Left ventricle myocardium inferior (tissue), 1 donor: ENCODE data around the gene PTPRT. TPM values are rescaled to one million over a fixed set of nuclear protein-coding genes. Genes with fewer than 3 reads are reported as not detected.

Experiments used
- DNase-seq: peaks from one replicate; pipeline ENCODE4 v3.0.0-alpha.2; 2020
- H3K27ac ChIP-seq: fragments of 200-600 bp; replicated peaks from 2 replicates; pipeline ENCODE4 v1.8.0; 2021
- H3K27me3 ChIP-seq: fragments of 200-600 bp; 2 replicates; pipeline ENCODE4 v1.8.0; 2021; ENCODE audit warnings: low read depth
- H3K36me3 ChIP-seq: fragments of 200-600 bp; 2 replicates; pipeline ENCODE4 v1.8.0; 2021
- H3K4me1 ChIP-seq: fragments of 200-600 bp; 2 replicates; pipeline ENCODE4 v1.8.0; 2021
- H3K4me3 ChIP-seq: fragments of 200-600 bp; 2 replicates; pipeline ENCODE4 v1.8.0; 2021; ENCODE audit warnings: mild to moderate bottlenecking, moderate library complexity
- H3K9me3 ChIP-seq: fragments of 200-600 bp; replicated peaks from 2 replicates; pipeline ENCODE4 v1.8.0; 2021
- intact Hi-C: fragments of 100-400 bp; cut with micrococcal nuclease; formaldehyde crosslinking; loops from one replicate; pipeline ENCODE4 v1.11.0; 2022
- total RNA-seq: library from RNA; stranded (reverse); fragmentation: NEBNext Ultra II Directional; extraction: Animal tissue kit (Norgen Biotek cat#: 25700); gene quantifications from one replicate; pipeline ENCODE4 v1.2.1, GENCODE V29; 2021
- TF ChIP-seq, protein P1 (sequence below): fragments of 200-600 bp; IDR thresholded peaks from 2 replicates; pipeline ENCODE4 v1.8.0; 2021; ENCODE audit warnings: antibody characterized with exemption, mild to moderate bottlenecking, borderline replicate concordance
- donor health status: DM: no; HTN: yes; CAD: no; lungs with severe emphysema.

PTPRT gene
- total RNA-seq, 1 donor from 2014 or later, result 0.08 TPM

DNA sequence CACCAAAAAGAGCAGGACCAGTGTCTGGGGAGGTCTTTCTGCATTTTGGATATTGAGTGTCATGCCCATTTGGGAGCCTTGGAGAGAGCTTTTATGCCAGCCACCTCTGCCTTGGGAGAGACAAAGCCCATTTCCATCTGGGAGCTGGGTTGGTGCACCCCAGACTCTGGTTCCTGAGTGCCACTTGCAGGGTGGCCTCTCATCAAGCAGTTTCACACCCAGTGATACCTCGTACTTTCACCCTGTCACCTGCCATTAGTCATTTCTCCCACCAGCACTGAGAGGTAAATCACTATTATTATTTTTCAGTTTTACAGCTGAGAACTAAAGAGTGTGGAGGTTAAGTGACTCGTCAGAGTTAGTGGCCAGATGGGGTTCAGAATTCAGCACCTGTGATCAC is 94.7 kb downstream of the PTPRT start:
- no peaks in the 10 kb centered on the region for H3K36me3 ChIP-seq
- H3K4me3 ChIP-seq, result no peak overlapping the region
- H3K9me3 ChIP-seq, result peaks cover 18% of the 10 kb centered on the region
- no peak for DNase-seq
- TF ChIP-seq, protein P1, sequence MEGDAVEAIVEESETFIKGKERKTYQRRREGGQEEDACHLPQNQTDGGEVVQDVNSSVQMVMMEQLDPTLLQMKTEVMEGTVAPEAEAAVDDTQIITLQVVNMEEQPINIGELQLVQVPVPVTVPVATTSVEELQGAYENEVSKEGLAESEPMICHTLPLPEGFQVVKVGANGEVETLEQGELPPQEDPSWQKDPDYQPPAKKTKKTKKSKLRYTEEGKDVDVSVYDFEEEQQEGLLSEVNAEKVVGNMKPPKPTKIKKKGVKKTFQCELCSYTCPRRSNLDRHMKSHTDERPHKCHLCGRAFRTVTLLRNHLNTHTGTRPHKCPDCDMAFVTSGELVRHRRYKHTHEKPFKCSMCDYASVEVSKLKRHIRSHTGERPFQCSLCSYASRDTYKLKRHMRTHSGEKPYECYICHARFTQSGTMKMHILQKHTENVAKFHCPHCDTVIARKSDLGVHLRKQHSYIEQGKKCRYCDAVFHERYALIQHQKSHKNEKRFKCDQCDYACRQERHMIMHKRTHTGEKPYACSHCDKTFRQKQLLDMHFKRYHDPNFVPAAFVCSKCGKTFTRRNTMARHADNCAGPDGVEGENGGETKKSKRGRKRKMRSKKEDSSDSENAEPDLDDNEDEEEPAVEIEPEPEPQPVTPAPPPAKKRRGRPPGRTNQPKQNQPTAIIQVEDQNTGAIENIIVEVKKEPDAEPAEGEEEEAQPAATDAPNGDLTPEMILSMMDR, result no peak
- intact Hi-C loops, result no loop called here
- peaks cover 17% of the 10 kb centered on the region for H3K27me3 ChIP-seq
- no peak overlapping the region for H3K27ac ChIP-seq
- H3K4me1 ChIP-seq, result no peaks in the 10 kb centered on the region

DNA sequence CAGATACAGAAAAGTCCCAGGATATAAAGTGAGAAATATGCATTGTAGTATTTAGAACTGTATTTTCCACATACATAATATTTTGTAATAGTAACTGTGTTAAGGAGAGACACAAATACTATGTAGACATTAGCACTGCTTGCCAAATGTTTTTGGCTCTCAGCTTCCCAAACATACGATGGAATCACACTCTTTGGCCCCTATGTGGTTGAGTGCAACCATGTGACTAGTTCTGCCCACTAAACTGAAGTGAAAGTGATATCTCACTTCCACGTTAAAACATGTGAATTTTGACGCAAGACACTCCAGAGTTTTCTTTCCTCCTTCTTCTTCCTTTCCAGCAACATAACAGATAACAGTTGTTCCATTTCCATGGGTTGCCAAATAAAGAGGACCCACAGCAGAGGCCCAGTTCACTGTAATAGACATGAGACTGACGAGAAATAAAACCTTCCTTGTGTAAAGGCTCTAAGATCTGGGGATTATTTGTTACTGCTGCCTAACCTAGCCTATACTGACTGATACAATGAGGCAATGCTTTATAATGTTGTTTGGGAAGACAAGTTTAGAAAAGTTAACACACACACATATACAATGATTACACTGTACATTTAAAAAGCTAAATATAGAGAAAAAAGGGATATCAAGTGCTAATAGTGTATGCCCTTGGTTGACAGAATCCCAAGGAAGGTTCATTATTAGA is 97.2 kb downstream of the PTPRT start:
- Histone ChIP-seq H3K4me3 (no peak overlapping the region), H3K27ac (no peak overlapping the region), H3K4me1 (no peaks in the 10 kb centered on the region), H3K36me3 (no peaks in the 10 kb centered on the region), H3K9me3 (peaks cover 18% of the 10 kb centered on the region), H3K27me3 (peaks cover 23% of the 10 kb centered on the region)
- intact Hi-C loops, result no loop called here
- TF ChIP-seq, protein P1, result no peak
- DNase-seq, result no peak

DNA sequence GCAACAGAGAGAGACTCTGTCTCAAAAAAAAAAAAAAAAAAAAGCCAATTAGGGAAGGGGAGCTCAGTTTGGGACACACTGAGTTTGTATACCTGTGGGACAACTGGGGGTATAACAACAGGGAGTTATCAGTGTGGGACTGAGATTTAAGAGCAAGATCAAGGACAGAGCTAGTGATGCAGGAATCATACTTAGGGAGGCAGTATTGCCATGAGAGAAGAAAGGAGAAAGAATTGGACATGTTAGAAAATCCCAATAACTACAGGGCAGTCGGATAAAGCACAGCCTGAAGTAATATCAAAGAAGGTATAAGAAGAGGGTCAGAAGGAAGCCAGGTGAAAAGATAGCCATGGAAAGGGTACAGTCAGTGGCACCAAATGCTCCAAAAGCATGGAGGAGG is 121.2 kb downstream of the PTPRT start:
- intact Hi-C loops, result no loop called here

DNA sequence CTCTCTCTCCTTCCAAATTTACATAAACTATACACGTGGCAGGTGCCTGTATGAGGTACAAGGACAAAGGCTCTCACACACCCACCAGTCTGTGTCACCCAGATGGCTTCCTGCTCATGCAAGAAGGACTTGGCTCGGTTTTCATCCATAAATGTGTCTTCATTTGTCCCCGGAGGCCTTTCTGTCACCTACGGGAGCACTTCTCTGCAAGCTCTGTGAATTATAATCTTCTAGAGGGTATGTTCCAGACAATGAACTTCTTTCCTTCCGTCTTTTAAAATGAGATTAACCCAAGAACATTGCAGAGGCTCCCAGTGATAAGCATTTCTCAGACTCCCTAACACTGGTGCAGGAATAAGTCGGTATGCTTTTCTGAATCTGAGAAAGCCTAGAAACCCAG is 123.6 kb downstream of the PTPRT start:
- intact Hi-C loops, result no loop called here
- Histone ChIP-seq H3K4me3 (no peak overlapping the region), H3K9me3 (no peaks in the 10 kb centered on the region), H3K4me1 (no peaks in the 10 kb centered on the region), H3K36me3 (no peaks in the 10 kb centered on the region), H3K27me3 (peaks cover 7% of the 10 kb centered on the region), H3K27ac (no peak overlapping the region)
- no peak for DNase-seq
- TF ChIP-seq, protein P1, result no peak

More for the DNA sequence above, 121.2 kb downstream of the PTPRT start:
- Histone ChIP-seq H3K4me3 (no peak overlapping the region), H3K27ac (no peak overlapping the region), H3K36me3 (no peaks in the 10 kb centered on the region), H3K4me1 (no peaks in the 10 kb centered on the region), H3K9me3 (no peaks in the 10 kb centered on the region), H3K27me3 (no peaks in the 10 kb centered on the region)
- no peak for DNase-seq
- TF ChIP-seq, protein P1, result no peak

DNA sequence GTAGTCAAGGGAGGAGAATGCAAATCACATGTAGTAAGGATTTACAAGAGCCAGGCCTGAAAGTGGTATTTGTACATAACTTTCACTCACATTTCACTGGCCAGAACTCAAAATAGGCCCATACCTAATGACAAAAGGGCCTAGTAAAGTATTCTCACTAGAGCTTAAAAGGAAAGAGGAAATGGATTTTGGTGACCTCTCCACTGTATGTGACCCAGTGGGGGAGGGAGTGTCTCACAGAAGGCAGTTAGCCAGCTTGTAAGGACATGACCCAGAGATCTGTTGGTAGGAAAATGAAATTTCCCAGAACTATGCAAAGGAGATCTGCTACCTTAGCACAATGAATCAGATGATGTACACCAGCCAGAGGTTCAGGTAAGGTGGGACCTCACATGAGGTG is 124.4 kb downstream of the PTPRT start:
- DNase-seq, result no peak
- intact Hi-C loops, result no loop called here
- H3K36me3 ChIP-seq, result no peaks in the 10 kb centered on the region
- no peaks in the 10 kb centered on the region for H3K9me3 ChIP-seq
- TF ChIP-seq, protein P1, result no peak
- H3K27ac ChIP-seq, result no peak overlapping the region
- H3K27me3 ChIP-seq, result peaks cover 7% of the 10 kb centered on the region
- H3K4me3 ChIP-seq, result no peak overlapping the region
- no peaks in the 10 kb centered on the region for H3K4me1 ChIP-seq
